ENCODE results near the gene COL26A1. TPM values are rescaled to one million over a fixed set of nuclear protein-coding genes. Genes with fewer than 3 reads are reported as not detected.
A peak's percentile ranks its signal among the peaks of the same experiment; 100 is the strongest.

Gene COL26A1
- polyA plus RNA-seq, 1 experiment = 0.48 TPM

DNA sequence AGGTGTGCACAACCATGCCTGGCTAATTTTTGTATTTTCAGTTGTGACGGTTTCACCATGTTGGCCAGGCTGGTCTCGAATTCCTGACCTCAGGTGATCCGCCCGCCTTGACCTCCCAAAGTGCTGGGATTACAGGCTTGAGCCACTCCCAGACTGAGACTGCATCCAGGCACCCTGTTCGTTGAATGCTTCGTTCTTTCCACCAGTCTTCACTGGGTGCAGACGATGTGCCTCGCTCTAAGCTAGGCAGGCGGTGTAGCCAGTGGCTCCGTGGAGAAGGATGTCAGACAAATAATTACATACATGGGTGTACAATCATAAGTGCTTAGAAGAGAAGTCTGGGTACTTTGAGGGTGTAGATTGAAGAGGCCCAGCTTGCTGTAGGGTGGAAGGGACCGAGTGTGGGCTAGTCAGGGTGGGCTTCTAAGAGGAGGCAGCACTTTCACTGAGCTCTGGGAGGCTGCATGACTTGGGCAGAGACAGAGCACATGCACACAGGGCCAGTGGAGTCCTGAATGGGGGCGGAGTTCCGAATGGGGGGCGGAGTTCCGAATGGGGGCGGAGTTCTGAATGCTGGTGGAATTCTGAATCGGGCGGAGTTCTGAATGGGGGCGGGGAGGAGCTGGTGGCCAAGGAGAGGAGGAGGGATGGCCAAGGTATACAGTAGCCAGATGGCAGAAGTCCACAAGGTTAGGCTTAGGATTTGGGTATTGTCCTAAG lies 74.3 kb downstream of the COL26A1 start:
- no peak overlapping the region for H3K4me3 ChIP-seq (ENCODE audit: low read depth, low read length)
- ChIA-PET CTCF (interaction anchor here (0.6 to 2.5 kb wide), 6 partner anchors 12 to 73 kb away, joined by 3 to 12 read pairs (median 4); no protein-coding TSS in a partner anchor), POLR2A (no interaction called here)
- TF ChIP-seq, protein P1, sequence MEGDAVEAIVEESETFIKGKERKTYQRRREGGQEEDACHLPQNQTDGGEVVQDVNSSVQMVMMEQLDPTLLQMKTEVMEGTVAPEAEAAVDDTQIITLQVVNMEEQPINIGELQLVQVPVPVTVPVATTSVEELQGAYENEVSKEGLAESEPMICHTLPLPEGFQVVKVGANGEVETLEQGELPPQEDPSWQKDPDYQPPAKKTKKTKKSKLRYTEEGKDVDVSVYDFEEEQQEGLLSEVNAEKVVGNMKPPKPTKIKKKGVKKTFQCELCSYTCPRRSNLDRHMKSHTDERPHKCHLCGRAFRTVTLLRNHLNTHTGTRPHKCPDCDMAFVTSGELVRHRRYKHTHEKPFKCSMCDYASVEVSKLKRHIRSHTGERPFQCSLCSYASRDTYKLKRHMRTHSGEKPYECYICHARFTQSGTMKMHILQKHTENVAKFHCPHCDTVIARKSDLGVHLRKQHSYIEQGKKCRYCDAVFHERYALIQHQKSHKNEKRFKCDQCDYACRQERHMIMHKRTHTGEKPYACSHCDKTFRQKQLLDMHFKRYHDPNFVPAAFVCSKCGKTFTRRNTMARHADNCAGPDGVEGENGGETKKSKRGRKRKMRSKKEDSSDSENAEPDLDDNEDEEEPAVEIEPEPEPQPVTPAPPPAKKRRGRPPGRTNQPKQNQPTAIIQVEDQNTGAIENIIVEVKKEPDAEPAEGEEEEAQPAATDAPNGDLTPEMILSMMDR (IDR thresholded peaks at IDR 0.05; ENCODE audit: insufficient read depth, low read depth, low read length) = no peak
- H3K36me3 ChIP-seq (ENCODE audit: control insufficient read depth, insufficient read depth, low read length) = no peaks in the 10 kb centered on the region
- peaks cover 27% of the 10 kb centered on the region for H3K27me3 ChIP-seq (ENCODE audit: control insufficient read depth, insufficient read depth, low read length)
- no peak for DNase-seq (ENCODE audit: low read depth)

DNA sequence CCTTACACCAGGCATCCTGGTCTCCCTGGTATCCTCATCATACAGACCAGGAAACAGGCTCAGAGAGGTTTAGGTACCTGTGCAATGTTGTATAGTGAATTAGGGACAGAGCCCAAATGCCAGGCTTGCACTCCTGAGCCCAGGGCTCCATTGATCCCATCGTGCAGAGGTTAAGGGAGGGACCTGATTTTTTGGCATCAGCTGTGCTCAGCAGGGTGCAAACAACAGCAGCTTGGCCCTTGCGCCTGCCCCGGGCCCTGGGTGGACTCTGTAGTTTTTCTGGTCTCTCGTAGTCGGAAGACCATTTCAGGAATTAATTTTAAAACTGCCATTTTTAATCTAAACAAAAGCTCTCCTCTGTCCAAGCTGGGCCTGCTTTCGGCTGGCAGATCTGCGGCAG lies 79.2 kb downstream of the COL26A1 start:
- Histone ChIP-seq H3K27me3 (ENCODE audit: control insufficient read depth, insufficient read depth, low read length) (peaks cover 13% of the 10 kb centered on the region), H3K36me3 (ENCODE audit: control insufficient read depth, insufficient read depth, low read length) (no peaks in the 10 kb centered on the region), H3K4me3 (ENCODE audit: low read depth, low read length) (no peak overlapping the region)
- DNase-seq (ENCODE audit: low read depth) = no peak
- POLR2A ChIA-PET = no interaction called here
- TF ChIP-seq, protein P1 (IDR thresholded peaks at IDR 0.05; ENCODE audit: insufficient read depth, low read depth, low read length) = no peak
- CTCF ChIA-PET = interaction anchor here (0.6 to 1.4 kb wide), 2 partner anchors 12 to 19 kb away, joined by 3 to 5 read pairs; no protein-coding TSS in a partner anchor

DNA sequence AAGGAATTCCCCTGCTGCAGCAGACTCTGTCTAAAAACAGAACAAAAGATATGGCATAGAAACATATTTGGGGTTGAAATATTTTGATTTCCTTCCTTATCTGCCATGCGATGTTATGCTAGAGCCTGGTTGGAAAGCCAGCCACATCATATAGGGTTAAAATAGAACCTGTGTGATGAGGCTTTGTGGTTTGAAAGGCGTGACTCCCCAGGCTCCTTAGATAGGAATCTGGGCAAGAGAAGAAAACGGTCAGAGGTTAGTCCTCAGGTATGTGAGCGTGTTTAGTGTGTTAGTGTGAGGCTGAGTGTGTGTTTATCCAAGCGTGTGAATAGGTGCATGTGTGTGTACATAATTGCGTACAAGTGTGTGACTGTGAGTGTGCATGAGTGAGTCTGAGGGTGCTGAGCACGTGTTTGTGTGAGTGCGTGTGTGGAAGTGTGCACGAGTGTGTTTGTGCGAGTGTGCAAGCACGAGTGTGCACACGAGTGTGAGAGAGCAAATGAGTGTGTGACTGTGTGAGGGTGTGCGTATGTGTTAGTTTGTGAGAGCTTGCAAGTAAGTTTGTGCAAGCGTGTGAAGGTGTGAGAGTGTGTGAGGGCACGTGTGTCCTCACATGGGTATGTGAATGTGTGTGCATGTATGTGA lies 79.9 kb downstream of the COL26A1 start:
- CTCF ChIA-PET = interaction anchor here (0.6 to 1.2 kb wide), 3 partner anchors 11 to 250 kb away, joined by 3 to 4 read pairs (median 3); no protein-coding TSS in a partner anchor
- DNase-seq (ENCODE audit: low read depth) = no peak
- TF ChIP-seq, protein P1 (IDR thresholded peaks at IDR 0.05; ENCODE audit: insufficient read depth, low read depth, low read length) = no peak
- peaks cover 13% of the 10 kb centered on the region for H3K27me3 ChIP-seq (ENCODE audit: control insufficient read depth, insufficient read depth, low read length)
- POLR2A ChIA-PET = no interaction called here
- H3K36me3 ChIP-seq (ENCODE audit: control insufficient read depth, insufficient read depth, low read length) = no peaks in the 10 kb centered on the region
- H3K4me3 ChIP-seq (ENCODE audit: low read depth, low read length) = no peak overlapping the region

DNA sequence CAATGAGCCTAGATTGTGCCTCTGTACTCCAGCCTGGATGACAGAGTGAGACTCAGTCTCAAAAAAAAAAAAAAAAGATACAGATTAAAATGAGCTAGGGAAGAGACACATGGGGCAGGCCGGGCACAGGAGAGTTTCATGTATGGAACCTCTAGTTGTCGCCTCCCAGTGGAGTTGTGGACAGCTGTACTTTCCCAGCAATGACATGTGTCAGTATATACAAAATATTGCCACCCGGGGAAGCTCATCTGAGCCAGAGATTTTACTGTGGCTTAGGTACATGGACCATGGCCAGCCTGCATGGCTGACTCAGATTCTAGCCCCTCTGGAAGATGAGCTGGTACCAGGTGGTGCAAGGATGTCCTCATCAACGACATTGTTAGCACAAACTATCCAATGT lies 87.4 kb downstream of the COL26A1 start:
- POLR2A ChIA-PET = no interaction called here
- no peaks in the 10 kb centered on the region for H3K36me3 ChIP-seq (ENCODE audit: control insufficient read depth, insufficient read depth, low read length)
- TF ChIP-seq, protein P1 (IDR thresholded peaks at IDR 0.05; ENCODE audit: insufficient read depth, low read depth, low read length) = no peak
- DNase-seq (ENCODE audit: low read depth) = no peak
- CTCF ChIA-PET = interaction anchor here (0.5 to 1.2 kb wide), 2 partner anchors 10 to 306 kb away, joined by 3 to 6 read pairs; no protein-coding TSS in a partner anchor
- H3K27me3 ChIP-seq (ENCODE audit: control insufficient read depth, insufficient read depth, low read length) = peaks cover 1% of the 10 kb centered on the region; the same call in 1 of the 2 replicates
- H3K4me3 ChIP-seq (ENCODE audit: low read depth, low read length) = no peak overlapping the region

DNA sequence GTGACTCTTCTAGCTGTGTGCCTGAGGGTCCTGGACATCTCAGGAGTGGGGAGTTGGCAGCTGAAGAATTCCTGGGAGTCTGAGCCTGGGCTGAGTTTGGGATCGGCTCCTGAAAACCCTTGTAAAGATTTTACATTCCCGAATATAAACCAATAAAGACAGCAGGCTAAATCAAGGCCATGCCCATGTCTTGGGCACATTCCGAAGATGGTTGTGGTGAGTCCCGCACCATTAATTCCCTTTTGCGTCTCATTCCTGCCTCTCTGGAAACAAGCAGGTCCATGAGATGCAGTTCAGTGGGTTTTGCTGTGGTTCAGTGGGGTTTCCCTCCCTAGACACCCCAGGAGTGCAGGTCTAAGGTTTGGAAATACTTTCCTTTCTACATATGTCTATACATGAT lies 90.9 kb downstream of the COL26A1 start:
- Histone ChIP-seq H3K27me3 (ENCODE audit: control insufficient read depth, insufficient read depth, low read length) (peaks cover 1% of the 10 kb centered on the region; the same call in 1 of the 2 replicates), H3K36me3 (ENCODE audit: control insufficient read depth, insufficient read depth, low read length) (no peaks in the 10 kb centered on the region), H3K4me3 (ENCODE audit: low read depth, low read length) (no peak overlapping the region)
- ChIA-PET POLR2A (no interaction called here), CTCF (interaction anchor here (0.6 to 1.4 kb wide), 5 partner anchors 11 to 120 kb away, joined by 3 to 4 read pairs (median 3); no protein-coding TSS in a partner anchor)
- TF ChIP-seq, protein P1 (IDR thresholded peaks at IDR 0.05; ENCODE audit: insufficient read depth, low read depth, low read length) = no peak
- DNase-seq (ENCODE audit: low read depth) = peak; percentile 29

All from BJ (cell line).